SK-N-SH (cell line): ENCODE data around the gene AFAP1. TPM values are rescaled to one million over a fixed set of nuclear protein-coding genes. Genes with fewer than 3 reads are reported as not detected.

Experiments
- CTCF ChIA-PET: fragments of 300-600, 350-600 bp; formaldehyde crosslinking; extraction: SDS; loops from one replicate; lab custom pipeline; 2021; lab: Yijun Ruan, JAX
- POLR2A ChIA-PET: fragments of 350-600 bp; sonication (Branson Sonifier 250); formaldehyde crosslinking; extraction: SDS; loops from one replicate; lab custom pipeline; 2020; ENCODE audit warnings: antibody characterized with exemption, inconsistent platforms; lab: Yijun Ruan, JAX
- DNase-seq: peaks from one replicate; pipeline ENCODE4 v3.0.0; 2012
- H2AFZ ChIP-seq: fragments of 200-600 bp; sonication (generic); 2 replicates; pipeline ENCODE4 v1.8.1; 2016; ENCODE audit warnings: antibody characterized with exemption, mild to moderate bottlenecking, low read depth
- H3F3A ChIP-seq: fragments of 200-600 bp; sonication (generic); replicated peaks from 2 replicates; pipeline ENCODE3; 2016; ENCODE audit warnings: antibody characterized with exemption, mild to moderate bottlenecking; ENCODE audit not compliant: insufficient read depth
- H3K27ac ChIP-seq, 2 experiments: fragments of 200-500 bp in 1 of 2; fragments of 200-600 bp in 1 of 2; sonication (Bioruptor generic) in 1 of 2; sonication (generic), shearing (Covaris generic) in 1 of 2; 2 replicates each; pipeline versions ENCODE4 v1.5.1 to v1.6.1; 2014 to 2016; ENCODE audit warnings: low read depth in 2 of 2, inconsistent platforms in 1 of 2, low read length in 1 of 2, mild to moderate bottlenecking in 1 of 2, mixed read lengths in 1 of 2
- H3K27me3 ChIP-seq: fragments of 200-600 bp; sonication (generic), shearing (Covaris generic); 2 replicates; pipeline ENCODE4 v1.6.1; 2016; ENCODE audit warnings: mixed run types; ENCODE audit not compliant: insufficient read depth
- H3K36me3 ChIP-seq, 2 experiments: fragments of 200-500 bp in 1 of 2; fragments of 200-600 bp in 1 of 2; sonication (Bioruptor generic) in 1 of 2; sonication (generic) in 1 of 2; replicated peaks in 1 of 2; 2 replicates each; pipeline versions ENCODE3 to v1.5.1; 2014 to 2016; ENCODE audit warnings: low read length in 1 of 2, mild to moderate bottlenecking in 1 of 2; ENCODE audit not compliant: insufficient read depth in 2 of 2, control insufficient read depth in 1 of 2
- H3K4me1 ChIP-seq, 2 experiments: fragments of 200-500 bp in 1 of 2; fragments of 200-600 bp in 1 of 2; sonication (Bioruptor generic) in 1 of 2; sonication (generic), shearing (Covaris generic) in 1 of 2; 2 replicates each; pipeline versions ENCODE4 v1.5.1 to v1.6.1; 2014 to 2016; ENCODE audit warnings: low read depth in 1 of 2, low read length in 1 of 2, mixed run types in 1 of 2; ENCODE audit not compliant: insufficient read depth in 2 of 2, control insufficient read depth in 1 of 2
- H3K4me2 ChIP-seq: fragments of 200-600 bp; sonication (generic), shearing (Covaris generic); 2 replicates; pipeline ENCODE4 v1.6.1; 2017; ENCODE audit warnings: mixed run types
- H3K4me3 ChIP-seq, 2 experiments: fragments of 200-500 bp in 1 of 2; fragments of 200-600 bp in 1 of 2; sonication (Bioruptor generic) in 1 of 2; sonication (generic), shearing (Covaris generic) in 1 of 2; 2 replicates each; pipeline versions ENCODE4 v1.5.1 to v1.8.1; 2014 to 2016; ENCODE audit warnings: low read depth in 2 of 2, inconsistent platforms in 1 of 2, low read length in 1 of 2, mild to moderate bottlenecking in 1 of 2, mixed read lengths in 1 of 2, moderate library complexity in 1 of 2
- H3K79me2 ChIP-seq: fragments of 200-600 bp; sonication (generic); 2 replicates; pipeline ENCODE4 v1.8.1; 2017; ENCODE audit warnings: mild to moderate bottlenecking; ENCODE audit not compliant: insufficient read depth
- H3K9ac ChIP-seq: fragments of 200-600 bp; sonication (generic); 2 replicates; pipeline ENCODE4 v1.6.1; 2017; ENCODE audit warnings: mixed run types
- H3K9me2 ChIP-seq: fragments of 200-600 bp; sonication (generic); 2 replicates; pipeline ENCODE4 v1.6.1; 2017; ENCODE audit warnings: mixed run types
- H3K9me3 ChIP-seq: fragments of 200-600 bp; sonication (generic); 2 replicates; pipeline ENCODE4 v1.6.1; 2017; ENCODE audit warnings: mixed run types, mild to moderate bottlenecking, moderate library complexity
- H4K20me1 ChIP-seq: fragments of 200-600 bp; sonication (generic); 2 replicates; pipeline ENCODE4 v1.6.1; 2017; ENCODE audit warnings: mild to moderate bottlenecking, mixed run types; ENCODE audit not compliant: insufficient read depth
- CHD2 ChIP-seq: fragments of 150-350 bp; IDR thresholded peaks from 2 replicates; pipeline ENCODE4 v1.6.1; 2018; ENCODE audit warnings: low read length; ENCODE audit not compliant: partially characterized antibody
- ELF1 ChIP-seq: IDR thresholded peaks from 2 replicates; pipeline ENCODE4 v1.4.0; 2012
- EZH2phosphoT487 ChIP-seq: fragments of 200-600 bp; sonication (generic); IDR thresholded peaks from 2 replicates; pipeline ENCODE4 v1.6.1; 2017; ENCODE audit warnings: low read depth, mixed run types, mild to moderate bottlenecking, antibody characterized with exemption, moderate library complexity, borderline replicate concordance
- FOSL2 ChIP-seq: IDR thresholded peaks from 2 replicates; pipeline ENCODE4 v1.4.0; 2012; ENCODE audit warnings: low read depth, mild to moderate bottlenecking, moderate library complexity, borderline replicate concordance
- FOXJ3 ChIP-seq: sonication (generic); formaldehyde crosslinking; IDR thresholded peaks from 2 replicates; pipeline ENCODE4 v1.5.1; 2020; ENCODE audit warnings: mild to moderate bottlenecking, missing genetic modification reagents
- FOXM1 ChIP-seq: IDR thresholded peaks from 2 replicates; pipeline ENCODE4 v1.4.0; 2012; ENCODE audit warnings: low read depth, mild to moderate bottlenecking
- GABPA ChIP-seq: IDR thresholded peaks from 2 replicates; pipeline ENCODE4 v1.4.0; 2012; ENCODE audit warnings: low read depth, mild to moderate bottlenecking
- IRF3 ChIP-seq: fragments of 150-350 bp; IDR thresholded peaks from 2 replicates; pipeline ENCODE4 v1.6.1; 2016; ENCODE audit warnings: mild to moderate bottlenecking, low read depth, low read length
- MEF2A ChIP-seq: IDR thresholded peaks from 2 replicates; pipeline ENCODE4 v1.4.0; 2012; ENCODE audit warnings: low read depth, borderline replicate concordance
- MXI1 ChIP-seq: IDR thresholded peaks from 2 replicates; pipeline ENCODE4 v1.6.1; 2012; ENCODE audit warnings: mild to moderate bottlenecking, low read depth, low read length, improper control_type of control experiment
- NRF1 ChIP-seq: IDR thresholded peaks from 2 replicates; pipeline ENCODE4 v1.6.1; 2012; ENCODE audit warnings: low read depth, mild to moderate bottlenecking, low read length
- RFX5 ChIP-seq: IDR thresholded peaks from 2 replicates; pipeline ENCODE4 v1.6.1; 2012; ENCODE audit warnings: mild to moderate bottlenecking, improper control_type of control experiment, low read length
- RXRA ChIP-seq: IDR thresholded peaks from 2 replicates; pipeline ENCODE4 v1.4.0; 2012; ENCODE audit warnings: low read depth, mild to moderate bottlenecking, borderline replicate concordance
- SIN3A ChIP-seq: IDR thresholded peaks from 2 replicates; pipeline ENCODE4 v1.6.1; 2012; ENCODE audit warnings: low read depth, mild to moderate bottlenecking, low read length, moderate library complexity, borderline replicate concordance
- SMC3 ChIP-seq: IDR thresholded peaks from 2 replicates; pipeline ENCODE4 v1.6.1; 2012; ENCODE audit warnings: low read depth, low read length, improper control_type of control experiment
- TEAD4 ChIP-seq: IDR thresholded peaks from 2 replicates; pipeline ENCODE4 v1.4.0; 2012; ENCODE audit warnings: mild to moderate bottlenecking, borderline replicate concordance; ENCODE audit not compliant: insufficient read depth
- USF1 ChIP-seq: IDR thresholded peaks from 2 replicates; pipeline ENCODE4 v1.4.0; 2012; ENCODE audit warnings: low read depth, borderline replicate concordance
- USF2 ChIP-seq: fragments of 150-350 bp; IDR thresholded peaks from 2 replicates; pipeline ENCODE4 v1.6.1; 2017; ENCODE audit warnings: antibody characterized with exemption, low read length, low read depth, borderline replicate concordance
- WGBS: methylation state at CpG from one replicate; pipeline ENCODE4 v1.1.6; 2017; ENCODE audit warnings: low lambda C conversion rate; 5-methylcytosine and 5-hydroxymethylcytosine counted together
- polyA plus RNA-seq, 3 experiments: library from polyadenylated mRNA; depleted of rRNA; stranded (reverse); fragments of >200 nt; gene quantifications; 2 replicates each; pipeline ENCODE4 v1.2.3, GENCODE V29; 2012
- TF ChIP-seq, protein P1 (sequence below): IDR thresholded peaks from 2 replicates; pipeline ENCODE4 v1.6.1; 2012; ENCODE audit warnings: mild to moderate bottlenecking, low read depth, low read length, moderate library complexity
- TF ChIP-seq, protein P2 (sequence below): IDR thresholded peaks from 2 replicates; pipeline ENCODE4 v1.4.0; 2012; ENCODE audit warnings: low read depth, borderline replicate concordance

AFAP1 gene
- polyA plus RNA-seq, 1 of the 3 experiments (the other 2 are of a cell fraction): 67.9 TPM

GRCh38 chr4:7960790-7961655 lies 21.4 kb upstream of the AFAP1 start:
- no peaks in the 10 kb centered on the region for H3K9me2 ChIP-seq
- CTCF ChIA-PET: interaction anchor here (0.9 to 1.2 kb wide), 2 partner anchors 12 to 159 kb away, joined by 3 to 4 read pairs; no protein-coding TSS in a partner anchor
- POLR2A ChIA-PET: no interaction called here
- H2AFZ ChIP-seq: peak overlapping the region; percentile 23; the same call in 1 of the 2 replicates
- no peaks in the 10 kb centered on the region for H3K36me3 ChIP-seq
- H3K9me3 ChIP-seq: no peaks in the 10 kb centered on the region
- peak overlapping the region; percentile 66 for H3K9ac ChIP-seq
- H3F3A ChIP-seq: peaks cover 29% of the 10 kb centered on the region
- H3K27me3 ChIP-seq: no peaks in the 10 kb centered on the region
- peak overlapping the region; percentile 57 for H3K4me2 ChIP-seq
- WGBS: 40% methylated on average over 19 of the region's 19 CpGs
- peak overlapping the region; percentile 51 to 92; a peak in 3 of 4 replicates for H3K27ac ChIP-seq
- H3K4me1 ChIP-seq: peaks cover 16 to 49% of the 10 kb centered on the region in 2 experiments; a peak in 3 of 4 replicates
- H3K4me3 ChIP-seq: no peak overlapping the region; a peak in 1 of 4 replicates
- DNase-seq: peak; percentile 26
- H3K79me2 ChIP-seq: peaks cover 2% of the 10 kb centered on the region; the same call in 1 of the 2 replicates
- H4K20me1 ChIP-seq: no peaks in the 10 kb centered on the region
- TF ChIP-seq EZH2phosphoT487: no peak
- TF ChIP-seq RXRA: peak; percentile 76; the same call in 1 of the 2 replicates
- TF ChIP-seq IRF3: no peak
- no peak for TF ChIP-seq FOXJ3
- TF ChIP-seq USF2: no peak
- TF ChIP-seq, protein P1, sequence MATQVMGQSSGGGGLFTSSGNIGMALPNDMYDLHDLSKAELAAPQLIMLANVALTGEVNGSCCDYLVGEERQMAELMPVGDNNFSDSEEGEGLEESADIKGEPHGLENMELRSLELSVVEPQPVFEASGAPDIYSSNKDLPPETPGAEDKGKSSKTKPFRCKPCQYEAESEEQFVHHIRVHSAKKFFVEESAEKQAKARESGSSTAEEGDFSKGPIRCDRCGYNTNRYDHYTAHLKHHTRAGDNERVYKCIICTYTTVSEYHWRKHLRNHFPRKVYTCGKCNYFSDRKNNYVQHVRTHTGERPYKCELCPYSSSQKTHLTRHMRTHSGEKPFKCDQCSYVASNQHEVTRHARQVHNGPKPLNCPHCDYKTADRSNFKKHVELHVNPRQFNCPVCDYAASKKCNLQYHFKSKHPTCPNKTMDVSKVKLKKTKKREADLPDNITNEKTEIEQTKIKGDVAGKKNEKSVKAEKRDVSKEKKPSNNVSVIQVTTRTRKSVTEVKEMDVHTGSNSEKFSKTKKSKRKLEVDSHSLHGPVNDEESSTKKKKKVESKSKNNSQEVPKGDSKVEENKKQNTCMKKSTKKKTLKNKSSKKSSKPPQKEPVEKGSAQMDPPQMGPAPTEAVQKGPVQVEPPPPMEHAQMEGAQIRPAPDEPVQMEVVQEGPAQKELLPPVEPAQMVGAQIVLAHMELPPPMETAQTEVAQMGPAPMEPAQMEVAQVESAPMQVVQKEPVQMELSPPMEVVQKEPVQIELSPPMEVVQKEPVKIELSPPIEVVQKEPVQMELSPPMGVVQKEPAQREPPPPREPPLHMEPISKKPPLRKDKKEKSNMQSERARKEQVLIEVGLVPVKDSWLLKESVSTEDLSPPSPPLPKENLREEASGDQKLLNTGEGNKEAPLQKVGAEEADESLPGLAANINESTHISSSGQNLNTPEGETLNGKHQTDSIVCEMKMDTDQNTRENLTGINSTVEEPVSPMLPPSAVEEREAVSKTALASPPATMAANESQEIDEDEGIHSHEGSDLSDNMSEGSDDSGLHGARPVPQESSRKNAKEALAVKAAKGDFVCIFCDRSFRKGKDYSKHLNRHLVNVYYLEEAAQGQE: no peak
- TF ChIP-seq GABPA: no peak
- peak; percentile 62; the same call in 1 of the 2 replicates for TF ChIP-seq SIN3A
- TF ChIP-seq FOXM1: peak; percentile 60; the same call in 1 of the 2 replicates
- no peak for TF ChIP-seq SMC3
- TF ChIP-seq NRF1: no peak
- TF ChIP-seq TEAD4: peak; percentile 77
- TF ChIP-seq MEF2A: no peak; the same call in 1 of the 2 replicates
- TF ChIP-seq ELF1: no peak
- no peak for TF ChIP-seq CHD2
- TF ChIP-seq USF1: peak; percentile 81
- peak; percentile 25; the same call in 1 of the 2 replicates for TF ChIP-seq FOSL2
- TF ChIP-seq, protein P2, sequence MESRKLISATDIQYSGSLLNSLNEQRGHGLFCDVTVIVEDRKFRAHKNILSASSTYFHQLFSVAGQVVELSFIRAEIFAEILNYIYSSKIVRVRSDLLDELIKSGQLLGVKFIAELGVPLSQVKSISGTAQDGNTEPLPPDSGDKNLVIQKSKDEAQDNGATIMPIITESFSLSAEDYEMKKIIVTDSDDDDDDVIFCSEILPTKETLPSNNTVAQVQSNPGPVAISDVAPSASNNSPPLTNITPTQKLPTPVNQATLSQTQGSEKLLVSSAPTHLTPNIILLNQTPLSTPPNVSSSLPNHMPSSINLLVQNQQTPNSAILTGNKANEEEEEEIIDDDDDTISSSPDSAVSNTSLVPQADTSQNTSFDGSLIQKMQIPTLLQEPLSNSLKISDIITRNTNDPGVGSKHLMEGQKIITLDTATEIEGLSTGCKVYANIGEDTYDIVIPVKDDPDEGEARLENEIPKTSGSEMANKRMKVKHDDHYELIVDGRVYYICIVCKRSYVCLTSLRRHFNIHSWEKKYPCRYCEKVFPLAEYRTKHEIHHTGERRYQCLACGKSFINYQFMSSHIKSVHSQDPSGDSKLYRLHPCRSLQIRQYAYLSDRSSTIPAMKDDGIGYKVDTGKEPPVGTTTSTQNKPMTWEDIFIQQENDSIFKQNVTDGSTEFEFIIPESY: peak; percentile 10; the same call in 1 of the 2 replicates
- TF ChIP-seq RFX5: no peak
- no peak for TF ChIP-seq MXI1
